Small intestine (tissue), 7 donors: ENCODE measurements around the gene OR8G5. TPM values are rescaled to one million over a fixed set of nuclear protein-coding genes. Genes with fewer than 3 reads are reported as not detected.

ENCODE experiments used
- DNase-seq, 2 donors: peaks; one replicate each; pipeline versions ENCODE4 v3.0.0 to v3.0.0-alpha.2; 2013
- FAIRE-seq: peaks from 2 replicates; lab custom pipeline; 2012; peaks lifted over from hg19 to GRCh38; lab: Jason Lieb, UNC
- H3K27ac ChIP-seq, 3 donors: one replicate each; pipeline ENCODE4 v1.5.1; 2013; ENCODE audit warnings: low read length in 2 of 3, mild to moderate bottlenecking in 2 of 3, control low read depth in 1 of 3, inconsistent platforms in 1 of 3, low read depth in 1 of 3, moderate library complexity in 1 of 3
- H3K27me3 ChIP-seq, 3 donors: one replicate each; pipeline ENCODE4 v1.6.1; 2013; ENCODE audit warnings: low read length in 3 of 3, inconsistent platforms in 1 of 3; ENCODE audit not compliant: control insufficient read depth in 3 of 3, insufficient read depth in 3 of 3
- H3K36me3 ChIP-seq, 3 donors: one replicate each; pipeline ENCODE4 v1.6.1; 2013; ENCODE audit warnings: low read length in 3 of 3, inconsistent platforms in 1 of 3, low read depth in 1 of 3, mild to moderate bottlenecking in 1 of 3, moderate library complexity in 1 of 3; ENCODE audit not compliant: control insufficient read depth in 3 of 3, insufficient read depth in 2 of 3
- H3K4me1 ChIP-seq, 3 donors: one replicate each; pipeline ENCODE4 v1.6.1; 2013; ENCODE audit warnings: low read length in 2 of 3, inconsistent platforms in 1 of 3, low read depth in 1 of 3, mild to moderate bottlenecking in 1 of 3, moderate library complexity in 1 of 3; ENCODE audit not compliant: control insufficient read depth in 3 of 3, insufficient read depth in 2 of 3
- H3K4me3 ChIP-seq, 3 donors: one replicate each; pipeline ENCODE4 v1.5.1; 2013; ENCODE audit warnings: low read length in 3 of 3, control low read depth in 1 of 3, inconsistent platforms in 1 of 3, low read depth in 1 of 3, mild to moderate bottlenecking in 1 of 3, moderate library complexity in 1 of 3
- H3K9me3 ChIP-seq, 2 donors: one replicate each; pipeline ENCODE4 v1.6.1; 2013; ENCODE audit warnings: low read depth in 1 of 2, low read length in 1 of 2; ENCODE audit not compliant: control insufficient read depth in 2 of 2, insufficient read depth in 1 of 2
- WGBS, 3 donors: extraction: QIAGEN DNeasy Blood & Tissue Kit; methylation state at CpG; one replicate each; pipeline ENCODE4 v1.1.7; 2013; 5-methylcytosine and 5-hydroxymethylcytosine counted together
- polyA plus RNA-seq, 4 donors: library from polyadenylated mRNA; stranded (reverse) in 3 of 4; unstranded in 1 of 4; fragments of 200-250 nt in 3 of 4; fragments of 120-200 nt in 1 of 4; gene quantifications; one replicate each; pipeline versions ENCODE4 v1.2.1 to v1.2.3, GENCODE V29; 2013
- donor health status: healthy with polysubstance abuse.
- donor health status: control.
- donor health status: control.
- donor health status: Bipolar disorder and iron deficiency.
- donor health status: healthy.

OR8G5 gene
- polyA plus RNA-seq, 4 donors: not detected

- WGBS, 3 donors: 59 to 78% (median 75%) methylated on average over 3 of the region's 3 CpGs
- FAIRE-seq (no peak), DNase-seq (no peak)
- no peaks in the 10 kb centered on the region for H3K4me1 ChIP-seq
- no peak overlapping the region for H3K4me3 ChIP-seq
- no peaks in the 10 kb centered on the region for H3K9me3 ChIP-seq
- no peaks in the 10 kb centered on the region for H3K36me3 ChIP-seq
- no peak overlapping the region for H3K27ac ChIP-seq
- H3K27me3 ChIP-seq: no peaks in the 10 kb centered on the region
Observed at GRCh38 chr11:124301548-124301947, 45.4 kb downstream of the OR8G5 start.

GRCh38 chr11:124302347-124303125 lies 46.4 kb downstream of the OR8G5 start:
- H3K9me3 ChIP-seq: no peaks in the 10 kb centered on the region
- DNase-seq (no peak), FAIRE-seq (no peak)
- no peaks in the 10 kb centered on the region for H3K36me3 ChIP-seq
- H3K4me3 ChIP-seq: no peak overlapping the region
- H3K4me1 ChIP-seq: no peaks in the 10 kb centered on the region
- 40 to 44% (median 43%) methylated on average over 3 of the region's 3 CpGs for WGBS, 3 donors
- no peaks in the 10 kb centered on the region for H3K27me3 ChIP-seq
- no peak overlapping the region for H3K27ac ChIP-seq

- Histone ChIP-seq H3K36me3 (no peaks in the 10 kb centered on the region), H3K27ac (no peak overlapping the region), H3K4me3 (no peak overlapping the region), H3K27me3 (no peaks in the 10 kb centered on the region), H3K4me1 (no peaks in the 10 kb centered on the region), H3K9me3 (no peaks in the 10 kb centered on the region)
- FAIRE-seq: no peak
- peak in 1 of 2 donors; percentile 11 for DNase-seq
Observed at GRCh38 chr11:124307093-124307492, 50.9 kb downstream of the OR8G5 start.

GRCh38 chr11:124310721-124311120 lies 54.5 kb downstream of the OR8G5 start:
- Histone ChIP-seq H3K27me3 (no peaks in the 10 kb centered on the region), H3K36me3 (no peaks in the 10 kb centered on the region), H3K27ac (no peak overlapping the region), H3K4me3 (no peak overlapping the region), H3K4me1 (no peaks in the 10 kb centered on the region), H3K9me3 (no peaks in the 10 kb centered on the region)
- FAIRE-seq (no peak), DNase-seq (no peak)

GRCh38 chr11:124311269-124311668 lies 55.1 kb downstream of the OR8G5 start:
- no peak for FAIRE-seq
- no peak overlapping the region for H3K27ac ChIP-seq
- WGBS, 3 donors: 70 to 81% (median 76%) methylated on average over 5 of the region's 5 CpGs

GRCh38 chr11:124311670-124312069 lies 55.5 kb downstream of the OR8G5 start:
- DNase-seq (no peak), FAIRE-seq (no peak)
- no peak overlapping the region for H3K27ac ChIP-seq
- H3K27me3 ChIP-seq: no peaks in the 10 kb centered on the region
- no peak overlapping the region for H3K4me3 ChIP-seq
- H3K36me3 ChIP-seq: no peaks in the 10 kb centered on the region
- no peaks in the 10 kb centered on the region for H3K9me3 ChIP-seq
- H3K4me1 ChIP-seq: no peaks in the 10 kb centered on the region

More at GRCh38 chr11:124311269-124311668, 55.1 kb downstream of the OR8G5 start:
- no peak for DNase-seq
- H3K27me3 ChIP-seq: no peaks in the 10 kb centered on the region
- no peaks in the 10 kb centered on the region for H3K4me1 ChIP-seq
- H3K4me3 ChIP-seq: no peak overlapping the region
- H3K36me3 ChIP-seq: no peaks in the 10 kb centered on the region
- no peaks in the 10 kb centered on the region for H3K9me3 ChIP-seq

- Histone ChIP-seq H3K4me1 (no peaks in the 10 kb centered on the region), H3K36me3 (no peaks in the 10 kb centered on the region), H3K27ac (no peak overlapping the region), H3K9me3 (no peaks in the 10 kb centered on the region), H3K27me3 (no peaks in the 10 kb centered on the region), H3K4me3 (no peak overlapping the region)
- no peak for FAIRE-seq
- 70 to 92% (median 84%) methylated on average over 4 of the region's 4 CpGs for WGBS, 3 donors
- no peak for DNase-seq
Observed at GRCh38 chr11:124313131-124313530, 57.0 kb downstream of the OR8G5 start.

GRCh38 chr11:124313849-124314248 lies 57.7 kb downstream of the OR8G5 start, which contains the start of gene OR8D1:
Gene OR8D1 (minus strand): TSS chr11:124313949. CDS start chr11:124310766, 3,183 bp downstream.
- no peaks in the 10 kb centered on the region for H3K9me3 ChIP-seq
- H3K27me3 ChIP-seq: no peaks in the 10 kb centered on the region
- FAIRE-seq: no peak
- H3K4me1 ChIP-seq: no peaks in the 10 kb centered on the region
- WGBS, 3 donors: 73 to 86% (median 79%) methylated on average over 2 of the region's 2 CpGs
- no peak within 1 kb of the TSS for H3K27ac ChIP-seq
- no peak within 1 kb of the TSS for H3K4me3 ChIP-seq
- no peak for DNase-seq
- H3K36me3 ChIP-seq: no peaks in the 10 kb centered on the region

GRCh38 chr11:124315052-124315451 lies 58.9 kb downstream of the OR8G5 start:
- no peak for FAIRE-seq
- Histone ChIP-seq H3K4me3 (no peak overlapping the region), H3K36me3 (no peaks in the 10 kb centered on the region), H3K27ac (no peak overlapping the region), H3K9me3 (no peaks in the 10 kb centered on the region), H3K27me3 (no peaks in the 10 kb centered on the region), H3K4me1 (no peaks in the 10 kb centered on the region)
- WGBS, 3 donors: 54 to 64% (median 64%) methylated on average over 3 of the region's 3 CpGs
- no peak for DNase-seq
